ENCODE data around the gene SYNGAP1.

- TF ChIP-seq, protein P1, sequence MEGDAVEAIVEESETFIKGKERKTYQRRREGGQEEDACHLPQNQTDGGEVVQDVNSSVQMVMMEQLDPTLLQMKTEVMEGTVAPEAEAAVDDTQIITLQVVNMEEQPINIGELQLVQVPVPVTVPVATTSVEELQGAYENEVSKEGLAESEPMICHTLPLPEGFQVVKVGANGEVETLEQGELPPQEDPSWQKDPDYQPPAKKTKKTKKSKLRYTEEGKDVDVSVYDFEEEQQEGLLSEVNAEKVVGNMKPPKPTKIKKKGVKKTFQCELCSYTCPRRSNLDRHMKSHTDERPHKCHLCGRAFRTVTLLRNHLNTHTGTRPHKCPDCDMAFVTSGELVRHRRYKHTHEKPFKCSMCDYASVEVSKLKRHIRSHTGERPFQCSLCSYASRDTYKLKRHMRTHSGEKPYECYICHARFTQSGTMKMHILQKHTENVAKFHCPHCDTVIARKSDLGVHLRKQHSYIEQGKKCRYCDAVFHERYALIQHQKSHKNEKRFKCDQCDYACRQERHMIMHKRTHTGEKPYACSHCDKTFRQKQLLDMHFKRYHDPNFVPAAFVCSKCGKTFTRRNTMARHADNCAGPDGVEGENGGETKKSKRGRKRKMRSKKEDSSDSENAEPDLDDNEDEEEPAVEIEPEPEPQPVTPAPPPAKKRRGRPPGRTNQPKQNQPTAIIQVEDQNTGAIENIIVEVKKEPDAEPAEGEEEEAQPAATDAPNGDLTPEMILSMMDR (IDR thresholded peaks at IDR 0.05): no peak
- no peak for TF ChIP-seq POLR2A (IDR thresholded peaks at IDR 0.05)
These were observed 852 bp downstream of the SYNGAP1 start for GRCh38 chr6:33420491-33421343.
